Psoas muscle (tissue), 8 donors: ENCODE measurements around the gene SNRNP25. TPM values are rescaled to one million over a fixed set of nuclear protein-coding genes. Genes with fewer than 3 reads are reported as not detected.

Experiments
- ATAC-seq, 4 donors: fragments of 200-7000 bp; cut with Tn5 transposase; one replicate each; pipeline ENCODE4 v1.9.1; 2020; ENCODE audit warnings: moderate library complexity in 3 of 4, mild to moderate bottlenecking in 2 of 4
- DNase-seq, 2 donors: peaks; one replicate each; pipeline ENCODE4 v3.0.0-alpha.2; 2020
- H3K27ac ChIP-seq: fragments of 200-600 bp; one replicate; pipeline ENCODE4 v1.8.0; 2022
- H3K27me3 ChIP-seq, 3 donors: fragments of 200-600 bp in 1 of 3; one replicate each; pipeline versions ENCODE4 v1.6.1 to v1.8.0; 2013 to 2022; ENCODE audit warnings: low read length in 2 of 3, mild to moderate bottlenecking in 2 of 3, moderate library complexity in 1 of 3; ENCODE audit not compliant: insufficient read depth in 3 of 3
- H3K36me3 ChIP-seq, 2 donors: fragments of 200-600 bp in 1 of 2; one replicate each; pipeline versions ENCODE4 v1.6.1 to v1.8.0; 2013 to 2022; ENCODE audit warnings: low read depth in 1 of 2, mild to moderate bottlenecking in 1 of 2, moderate library complexity in 1 of 2; ENCODE audit not compliant: insufficient read depth in 1 of 2
- H3K4me1 ChIP-seq: fragments of 200-600 bp; one replicate; pipeline ENCODE4 v1.8.0; 2022
- H3K4me3 ChIP-seq: fragments of 200-600 bp; one replicate; pipeline ENCODE4 v1.8.0; 2022; ENCODE audit warnings: mild to moderate bottlenecking
- H3K9me3 ChIP-seq: fragments of 200-600 bp; one replicate; pipeline ENCODE4 v1.8.0; 2022
- CTCF ChIP-seq: fragments of 200-600 bp; IDR thresholded peaks from one replicate; pipeline ENCODE4 v1.8.0; 2022; ENCODE audit warnings: antibody characterized with exemption
- WGBS, 3 donors: extraction: QIAGEN DNeasy Blood & Tissue Kit; methylation state at CpG; one replicate each; pipeline versions ENCODE4 v1.1.6 to v1.1.7; 2013; 5-methylcytosine and 5-hydroxymethylcytosine counted together
- intact Hi-C, 2 donors: fragments of 100-400 bp; cut with DNase I; formaldehyde crosslinking; loops; one replicate each; pipeline versions ENCODE4 v1.11.0 to v1.14.2; 2022
- polyA plus RNA-seq, 3 donors: library from polyadenylated mRNA; stranded (reverse); fragments of 200-250 nt; gene quantifications; one replicate each; pipeline ENCODE4 v1.2.3, GENCODE V29; 2013
- total RNA-seq, 4 donors: library from RNA; stranded (reverse); fragmentation: NEBNext Ultra II Directional in 2 of 4; extraction: Animal tissue kit (Norgen Biotek cat#: 25700) in 2 of 4; gene quantifications; one replicate each; pipeline versions ENCODE4 v1.2.1 to v1.2.4, GENCODE V29; 2021 to 2023
- donor health status: healthy with polysubstance abuse.
- donor health status: DM: no; HTN: no; CAD: no; lungs with moderate emphysema.
- donor health status: Bipolar disorder and iron deficiency.
- donor health status: healthy.
- donor health status: DM: yes; HTN: yes; CAD: no.
- donor health status: DM: no; HTN: no; CAD: no.
- donor health status: DM: no; HTN: no; CAD: no.
- donor health status: DM: yes; HTN: yes; CAD: no.

Gene SNRNP25
- total and polyA plus RNA-seq, 7 donors: 40.0 to 82.2 (median 62.0) TPM

- H3K4me3 ChIP-seq: peak overlapping the region; percentile 91
- H3K27me3 ChIP-seq: no peaks in the 10 kb centered on the region
- WGBS, 3 donors: 67 to 74% (median 71%) methylated on average over 32 of the region's 32 CpGs
- ATAC-seq (no peak), DNase-seq (no peak)
- H3K4me1 ChIP-seq: peaks cover 31% of the 10 kb centered on the region
- peaks cover 0 to 36% of the 10 kb centered on the region in 2 donors for H3K36me3 ChIP-seq
- intact Hi-C loops: no loop called here
- no peak for TF ChIP-seq CTCF
- H3K27ac ChIP-seq: peak overlapping the region; percentile 94
- H3K9me3 ChIP-seq: no peaks in the 10 kb centered on the region
Observed at GRCh38 chr16:79151-80054, 25.8 kb downstream of the SNRNP25 start.

- intact Hi-C loops: no loop called here
- Histone ChIP-seq H3K4me3 (no peak overlapping the region), H3K9me3 (no peaks in the 10 kb centered on the region), H3K36me3 (peaks cover 0 to 66% of the 10 kb centered on the region in 2 donors), H3K27me3 (no peaks in the 10 kb centered on the region), H3K27ac (no peak overlapping the region), H3K4me1 (peaks cover 33% of the 10 kb centered on the region)
- ATAC-seq (no peak), DNase-seq (no peak)
- TF ChIP-seq CTCF: no peak
- 96% methylated on average over 28 to 31 of the region's 31 CpGs for WGBS, 3 donors
Observed at GRCh38 chr16:83060-83603, 29.5 kb downstream of the SNRNP25 start.

DNA sequence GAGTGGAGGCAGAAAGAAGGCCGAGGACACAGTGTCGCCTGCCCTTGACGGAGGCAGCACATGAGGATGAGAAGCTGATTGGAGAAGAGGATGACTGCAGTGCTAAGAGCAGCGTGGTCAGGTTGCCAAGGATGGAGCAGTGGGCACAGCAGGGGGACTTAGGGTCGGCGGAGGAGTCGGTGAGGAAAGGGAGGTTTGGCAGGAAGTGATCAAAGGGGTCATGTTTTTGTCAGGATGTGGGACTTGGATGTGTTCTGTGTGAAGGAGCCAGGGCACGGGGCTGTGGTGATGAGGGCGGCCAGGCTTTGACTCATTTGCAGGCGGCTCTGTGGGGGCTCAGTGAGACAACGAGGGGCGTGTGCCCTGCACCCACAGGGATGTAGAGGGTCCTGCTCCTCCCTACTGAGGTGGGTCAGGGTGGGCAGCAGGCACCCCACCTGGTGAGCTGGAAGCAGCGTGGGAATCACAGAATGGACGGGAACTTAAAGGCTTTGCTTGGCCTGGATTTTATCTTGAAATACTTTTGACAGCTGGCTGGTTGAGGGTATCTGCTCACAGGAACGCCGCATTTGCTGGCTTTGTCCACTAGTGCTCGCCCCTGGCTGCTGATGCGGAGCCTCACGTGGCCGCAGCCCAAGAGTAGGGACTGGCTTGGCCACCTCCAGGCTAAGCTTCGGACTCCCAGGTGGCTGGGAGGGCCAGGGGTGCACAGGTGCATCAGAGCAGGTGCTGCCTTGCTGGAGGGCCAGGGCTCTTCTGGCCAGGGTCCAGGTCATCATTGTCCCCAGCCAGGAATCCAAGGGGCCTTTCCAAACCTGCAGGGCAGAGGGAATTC is 30.4 kb downstream of the SNRNP25 start:
- DNase-seq: no peak

More for the DNA sequence above, 30.4 kb downstream of the SNRNP25 start:
- Histone ChIP-seq H3K4me1 (peaks cover 29% of the 10 kb centered on the region), H3K27me3 (no peaks in the 10 kb centered on the region), H3K4me3 (no peak overlapping the region), H3K36me3 (peaks cover 0 to 75% of the 10 kb centered on the region in 2 donors), H3K27ac (peak overlapping the region; percentile 75), H3K9me3 (no peaks in the 10 kb centered on the region)
- whole genome bisulfite sequencing, 3 donors: 48 to 56% (median 50%) methylated on average over 21 of the region's 21 CpGs
- intact Hi-C loops: no loop called here
- peak in 1 of 4 donors; percentile 18 for ATAC-seq
- no peak for TF ChIP-seq CTCF
